Hepatocyte (in vitro differentiated cells): ENCODE measurements around the gene HYAL3.

Experiments
- EZH2 ChIP-seq: fragments of 200-600 bp; sonication (generic); IDR thresholded peaks from 2 replicates; pipeline ENCODE4 v1.6.1; 2016; ENCODE audit warnings: antibody characterized with exemption, mild to moderate bottlenecking, borderline replicate concordance
- TF ChIP-seq, protein P1 (sequence below): fragments of 200-600 bp; sonication (generic); IDR thresholded peaks from 2 replicates; pipeline ENCODE4 v1.5.1; 2016; ENCODE audit warnings: antibody characterized with exemption, mild to moderate bottlenecking; ENCODE audit not compliant: poor library complexity

DNA sequence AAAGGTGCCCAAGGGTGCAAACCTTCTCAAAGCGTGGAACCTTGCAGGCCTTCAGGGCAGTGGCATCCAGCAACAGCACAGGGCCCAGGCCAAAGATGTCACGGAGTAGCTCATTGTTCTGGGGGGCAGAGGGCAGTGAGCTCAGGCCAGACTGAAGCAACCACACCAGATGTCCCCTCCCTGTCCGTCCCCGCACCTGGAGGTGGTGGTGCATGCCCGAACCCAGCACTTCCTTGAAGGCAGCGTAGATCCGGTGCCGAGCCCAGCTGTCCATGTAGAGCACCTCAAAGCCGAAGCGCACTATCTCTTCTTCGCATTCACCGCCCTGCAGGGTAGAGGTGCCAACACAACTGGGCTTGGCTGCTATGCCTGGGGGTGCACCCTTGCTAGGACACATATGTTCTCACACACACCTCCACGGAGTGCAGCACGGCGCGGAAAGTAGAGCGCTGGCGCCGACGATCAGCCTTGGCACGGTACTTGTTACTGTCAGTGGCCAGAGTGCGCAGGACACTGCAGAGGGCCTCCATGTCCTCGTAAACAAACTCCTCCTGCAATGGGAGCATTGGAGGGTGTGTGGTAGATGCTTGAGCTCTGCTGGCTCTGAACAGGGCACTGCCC, 10.7 kb downstream of the HYAL3 start:
- TF ChIP-seq, protein P1, sequence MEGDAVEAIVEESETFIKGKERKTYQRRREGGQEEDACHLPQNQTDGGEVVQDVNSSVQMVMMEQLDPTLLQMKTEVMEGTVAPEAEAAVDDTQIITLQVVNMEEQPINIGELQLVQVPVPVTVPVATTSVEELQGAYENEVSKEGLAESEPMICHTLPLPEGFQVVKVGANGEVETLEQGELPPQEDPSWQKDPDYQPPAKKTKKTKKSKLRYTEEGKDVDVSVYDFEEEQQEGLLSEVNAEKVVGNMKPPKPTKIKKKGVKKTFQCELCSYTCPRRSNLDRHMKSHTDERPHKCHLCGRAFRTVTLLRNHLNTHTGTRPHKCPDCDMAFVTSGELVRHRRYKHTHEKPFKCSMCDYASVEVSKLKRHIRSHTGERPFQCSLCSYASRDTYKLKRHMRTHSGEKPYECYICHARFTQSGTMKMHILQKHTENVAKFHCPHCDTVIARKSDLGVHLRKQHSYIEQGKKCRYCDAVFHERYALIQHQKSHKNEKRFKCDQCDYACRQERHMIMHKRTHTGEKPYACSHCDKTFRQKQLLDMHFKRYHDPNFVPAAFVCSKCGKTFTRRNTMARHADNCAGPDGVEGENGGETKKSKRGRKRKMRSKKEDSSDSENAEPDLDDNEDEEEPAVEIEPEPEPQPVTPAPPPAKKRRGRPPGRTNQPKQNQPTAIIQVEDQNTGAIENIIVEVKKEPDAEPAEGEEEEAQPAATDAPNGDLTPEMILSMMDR, result no peak
- TF ChIP-seq EZH2, result no peak
